Neutrophil (primary cell): Measurements from ENCODE around the gene KISS1.

ENCODE experiments used
- H3K27ac ChIP-seq: fragments of 200-600 bp; sonication (generic); 2 replicates; pipeline ENCODE4 v1.5.1; 2016; ENCODE audit warnings: mild to moderate bottlenecking, moderate library complexity
- H3K27me3 ChIP-seq: fragments of 200-600 bp; sonication (generic); 2 replicates; pipeline ENCODE4 v1.6.0; 2016; ENCODE audit warnings: mild to moderate bottlenecking
- H3K36me3 ChIP-seq: fragments of 200-600 bp; sonication (generic); 2 replicates; pipeline ENCODE4 v1.5.1; 2017
- H3K4me1 ChIP-seq, 2 experiments: fragments of 200-600 bp in 1 of 2; sonication (generic) in 1 of 2; 1 replicate in 1 of 2; 2 replicates in 1 of 2; pipeline versions ENCODE4 v1.5.1 to v1.6.1; 2013 to 2016; ENCODE audit warnings: low read depth in 1 of 2, low read length in 1 of 2, mild to moderate bottlenecking in 1 of 2, moderate library complexity in 1 of 2; ENCODE audit not compliant: control insufficient read depth in 1 of 2, insufficient read depth in 1 of 2
- H3K4me3 ChIP-seq, 2 experiments: fragments of 200-600 bp in 1 of 2; sonication (generic) in 1 of 2; 1 replicate in 1 of 2; 2 replicates in 1 of 2; pipeline ENCODE4 v1.5.1; 2013 to 2016; ENCODE audit warnings: low read depth in 1 of 2, low read length in 1 of 2, mild to moderate bottlenecking in 1 of 2, moderate library complexity in 1 of 2
- H3K9me3 ChIP-seq: fragments of 200-600 bp; sonication (generic); 2 replicates; pipeline ENCODE4 v1.5.1; 2016
- CTCF ChIP-seq: fragments of 200-600 bp; sonication (generic); IDR thresholded peaks from 2 replicates; pipeline ENCODE4 v1.5.1; 2016; ENCODE audit warnings: antibody characterized with exemption

KISS1 gene

DNA sequence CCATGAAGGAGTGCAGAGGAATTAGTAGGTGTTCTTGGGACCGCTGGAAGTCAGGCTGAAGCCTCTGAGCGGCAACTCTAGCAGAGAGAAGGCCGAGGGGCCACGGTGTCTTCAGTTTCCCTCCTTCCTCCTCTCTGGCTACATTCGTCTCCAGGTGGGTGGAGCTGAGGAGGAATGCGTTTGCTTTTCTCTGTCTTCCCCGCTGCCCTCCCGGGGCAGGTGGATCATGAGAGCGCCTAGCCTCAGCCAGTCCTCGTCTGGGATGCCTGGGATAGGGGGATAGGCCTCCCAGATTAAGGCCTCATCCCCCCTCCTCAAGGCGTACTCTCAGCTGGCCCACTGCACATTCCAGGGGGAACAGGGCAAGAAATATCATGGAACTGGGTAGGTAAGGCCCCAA, 25.0 kb upstream of the KISS1 start:
- no peaks in the 10 kb centered on the region for H3K36me3 ChIP-seq
- H3K4me1 ChIP-seq, result no peaks in the 10 kb centered on the region
- H3K9me3 ChIP-seq, result no peaks in the 10 kb centered on the region
- no peak overlapping the region for H3K4me3 ChIP-seq
- no peak for TF ChIP-seq CTCF
- no peak overlapping the region for H3K27ac ChIP-seq
- H3K27me3 ChIP-seq, result no peaks in the 10 kb centered on the region

GRCh38 chr1:204219971-204220616, 23.8 kb upstream of the KISS1 start:
- Histone ChIP-seq H3K9me3 (no peaks in the 10 kb centered on the region), H3K36me3 (no peaks in the 10 kb centered on the region), H3K27ac (no peak overlapping the region), H3K4me3 (no peak overlapping the region), H3K27me3 (peaks cover 8% of the 10 kb centered on the region), H3K4me1 (no peaks in the 10 kb centered on the region)
- TF ChIP-seq CTCF, result no peak

GRCh38 chr1:204218552-204218951, 22.3 kb upstream of the KISS1 start:
- Histone ChIP-seq H3K27ac (no peak overlapping the region), H3K36me3 (no peaks in the 10 kb centered on the region), H3K4me3 (no peak overlapping the region), H3K9me3 (no peaks in the 10 kb centered on the region), H3K27me3 (peaks cover 23% of the 10 kb centered on the region), H3K4me1 (peaks cover 5 to 6% of the 10 kb centered on the region in 2 experiments)
- no peak for TF ChIP-seq CTCF

GRCh38 chr1:204217648-204218000, 21.3 kb upstream of the KISS1 start:
- TF ChIP-seq CTCF, result no peak
- no peaks in the 10 kb centered on the region for H3K9me3 ChIP-seq

GRCh38 chr1:204216880-204217647, 20.8 kb upstream of the KISS1 start:
- H3K27me3 ChIP-seq, result peaks cover 35% of the 10 kb centered on the region
- H3K4me3 ChIP-seq, result no peak overlapping the region
- TF ChIP-seq CTCF, result no peak
- no peaks in the 10 kb centered on the region for H3K9me3 ChIP-seq
- H3K36me3 ChIP-seq, result no peaks in the 10 kb centered on the region
- H3K4me1 ChIP-seq, result peaks cover 5 to 6% of the 10 kb centered on the region in 2 experiments
- H3K27ac ChIP-seq, result no peak overlapping the region

More at GRCh38 chr1:204217648-204218000, 21.3 kb upstream of the KISS1 start:
- no peaks in the 10 kb centered on the region for H3K36me3 ChIP-seq
- no peak overlapping the region for H3K27ac ChIP-seq
- H3K4me3 ChIP-seq, result no peak overlapping the region
- peaks cover 33% of the 10 kb centered on the region for H3K27me3 ChIP-seq
- peaks cover 5 to 6% of the 10 kb centered on the region in 2 experiments for H3K4me1 ChIP-seq
